SK-N-SH (cell line): ENCODE results near the gene CYP51A1. TPM values are rescaled to one million over a fixed set of nuclear protein-coding genes. Genes with fewer than 3 reads are reported as not detected.

Source experiments
- CTCF ChIA-PET: fragments of 300-600, 350-600 bp; formaldehyde crosslinking; extraction: SDS; loops from one replicate; lab custom pipeline; 2021; lab: Yijun Ruan, JAX
- POLR2A ChIA-PET: fragments of 350-600 bp; sonication (Branson Sonifier 250); formaldehyde crosslinking; extraction: SDS; loops from one replicate; lab custom pipeline; 2020; ENCODE audit warnings: antibody characterized with exemption, inconsistent platforms; lab: Yijun Ruan, JAX
- DNase-seq: peaks from one replicate; pipeline ENCODE4 v3.0.0; 2012
- H2AFZ ChIP-seq: fragments of 200-600 bp; sonication (generic); 2 replicates; pipeline ENCODE4 v1.8.1; 2016; ENCODE audit warnings: antibody characterized with exemption, mild to moderate bottlenecking, low read depth
- H3F3A ChIP-seq: fragments of 200-600 bp; sonication (generic); replicated peaks from 2 replicates; pipeline ENCODE3; 2016; ENCODE audit warnings: antibody characterized with exemption, mild to moderate bottlenecking; ENCODE audit not compliant: insufficient read depth
- H3K27ac ChIP-seq, 2 experiments: fragments of 200-500 bp in 1 of 2; fragments of 200-600 bp in 1 of 2; sonication (Bioruptor generic) in 1 of 2; sonication (generic), shearing (Covaris generic) in 1 of 2; 2 replicates each; pipeline versions ENCODE4 v1.5.1 to v1.6.1; 2014 to 2016; ENCODE audit warnings: low read depth in 2 of 2, inconsistent platforms in 1 of 2, low read length in 1 of 2, mild to moderate bottlenecking in 1 of 2, mixed read lengths in 1 of 2
- H3K27me3 ChIP-seq: fragments of 200-600 bp; sonication (generic), shearing (Covaris generic); 2 replicates; pipeline ENCODE4 v1.6.1; 2016; ENCODE audit warnings: mixed run types; ENCODE audit not compliant: insufficient read depth
- H3K36me3 ChIP-seq, 2 experiments: fragments of 200-500 bp in 1 of 2; fragments of 200-600 bp in 1 of 2; sonication (Bioruptor generic) in 1 of 2; sonication (generic) in 1 of 2; replicated peaks in 1 of 2; 2 replicates each; pipeline versions ENCODE3 to v1.5.1; 2014 to 2016; ENCODE audit warnings: low read length in 1 of 2, mild to moderate bottlenecking in 1 of 2; ENCODE audit not compliant: insufficient read depth in 2 of 2, control insufficient read depth in 1 of 2
- H3K4me1 ChIP-seq, 2 experiments: fragments of 200-500 bp in 1 of 2; fragments of 200-600 bp in 1 of 2; sonication (Bioruptor generic) in 1 of 2; sonication (generic), shearing (Covaris generic) in 1 of 2; 2 replicates each; pipeline versions ENCODE4 v1.5.1 to v1.6.1; 2014 to 2016; ENCODE audit warnings: low read depth in 1 of 2, low read length in 1 of 2, mixed run types in 1 of 2; ENCODE audit not compliant: insufficient read depth in 2 of 2, control insufficient read depth in 1 of 2
- H3K4me2 ChIP-seq: fragments of 200-600 bp; sonication (generic), shearing (Covaris generic); 2 replicates; pipeline ENCODE4 v1.6.1; 2017; ENCODE audit warnings: mixed run types
- H3K4me3 ChIP-seq, 2 experiments: fragments of 200-500 bp in 1 of 2; fragments of 200-600 bp in 1 of 2; sonication (Bioruptor generic) in 1 of 2; sonication (generic), shearing (Covaris generic) in 1 of 2; 2 replicates each; pipeline versions ENCODE4 v1.5.1 to v1.8.1; 2014 to 2016; ENCODE audit warnings: low read depth in 2 of 2, inconsistent platforms in 1 of 2, low read length in 1 of 2, mild to moderate bottlenecking in 1 of 2, mixed read lengths in 1 of 2, moderate library complexity in 1 of 2
- H3K79me2 ChIP-seq: fragments of 200-600 bp; sonication (generic); 2 replicates; pipeline ENCODE4 v1.8.1; 2017; ENCODE audit warnings: mild to moderate bottlenecking; ENCODE audit not compliant: insufficient read depth
- H3K9ac ChIP-seq: fragments of 200-600 bp; sonication (generic); 2 replicates; pipeline ENCODE4 v1.6.1; 2017; ENCODE audit warnings: mixed run types
- H3K9me2 ChIP-seq: fragments of 200-600 bp; sonication (generic); 2 replicates; pipeline ENCODE4 v1.6.1; 2017; ENCODE audit warnings: mixed run types
- H3K9me3 ChIP-seq: fragments of 200-600 bp; sonication (generic); 2 replicates; pipeline ENCODE4 v1.6.1; 2017; ENCODE audit warnings: mixed run types, mild to moderate bottlenecking, moderate library complexity
- H4K20me1 ChIP-seq: fragments of 200-600 bp; sonication (generic); 2 replicates; pipeline ENCODE4 v1.6.1; 2017; ENCODE audit warnings: mild to moderate bottlenecking, mixed run types; ENCODE audit not compliant: insufficient read depth
- ELF1 ChIP-seq: IDR thresholded peaks from 2 replicates; pipeline ENCODE4 v1.4.0; 2012
- EP300 ChIP-seq, 2 experiments: IDR thresholded peaks; 2 replicates each; pipeline versions ENCODE4 v1.4.0 to v1.6.1; 2012; ENCODE audit warnings: borderline replicate concordance in 1 of 2, low read depth in 1 of 2, low read length in 1 of 2
- EZH2phosphoT487 ChIP-seq: fragments of 200-600 bp; sonication (generic); IDR thresholded peaks from 2 replicates; pipeline ENCODE4 v1.6.1; 2017; ENCODE audit warnings: low read depth, mixed run types, mild to moderate bottlenecking, antibody characterized with exemption, moderate library complexity, borderline replicate concordance
- JUND ChIP-seq: IDR thresholded peaks from 2 replicates; pipeline ENCODE4 v1.4.0; 2012
- NRF1 ChIP-seq: IDR thresholded peaks from 2 replicates; pipeline ENCODE4 v1.6.1; 2012; ENCODE audit warnings: low read depth, mild to moderate bottlenecking, low read length
- POLR2AphosphoS5 ChIP-seq: IDR thresholded peaks from 2 replicates; pipeline ENCODE4 v1.6.1; 2012; ENCODE audit warnings: low read depth, low read length
- RCOR1 ChIP-seq: fragments of 150-350 bp; IDR thresholded peaks from 2 replicates; pipeline ENCODE4 v1.6.1; 2017; ENCODE audit warnings: antibody characterized with exemption, low read length
- REST ChIP-seq: IDR thresholded peaks from 2 replicates; pipeline ENCODE4 v1.6.1; 2012; ENCODE audit warnings: mild to moderate bottlenecking, low read depth, low read length, moderate library complexity
- RFX5 ChIP-seq: IDR thresholded peaks from 2 replicates; pipeline ENCODE4 v1.6.1; 2012; ENCODE audit warnings: mild to moderate bottlenecking, improper control_type of control experiment, low read length
- SIN3A ChIP-seq: IDR thresholded peaks from 2 replicates; pipeline ENCODE4 v1.6.1; 2012; ENCODE audit warnings: low read depth, mild to moderate bottlenecking, low read length, moderate library complexity, borderline replicate concordance
- SMC3 ChIP-seq: IDR thresholded peaks from 2 replicates; pipeline ENCODE4 v1.6.1; 2012; ENCODE audit warnings: low read depth, low read length, improper control_type of control experiment
- TEAD4 ChIP-seq: IDR thresholded peaks from 2 replicates; pipeline ENCODE4 v1.4.0; 2012; ENCODE audit warnings: mild to moderate bottlenecking, borderline replicate concordance; ENCODE audit not compliant: insufficient read depth
- USF1 ChIP-seq: IDR thresholded peaks from 2 replicates; pipeline ENCODE4 v1.4.0; 2012; ENCODE audit warnings: low read depth, borderline replicate concordance
- USF2 ChIP-seq: fragments of 150-350 bp; IDR thresholded peaks from 2 replicates; pipeline ENCODE4 v1.6.1; 2017; ENCODE audit warnings: antibody characterized with exemption, low read length, low read depth, borderline replicate concordance
- WGBS: methylation state at CpG from one replicate; pipeline ENCODE4 v1.1.6; 2017; ENCODE audit warnings: low lambda C conversion rate; 5-methylcytosine and 5-hydroxymethylcytosine counted together
- polyA plus RNA-seq, 3 experiments: library from polyadenylated mRNA; depleted of rRNA; stranded (reverse); fragments of >200 nt; gene quantifications; 2 replicates each; pipeline ENCODE4 v1.2.3, GENCODE V29; 2012
- TF ChIP-seq, protein P1 (sequence below): fragments of 150-350 bp; IDR thresholded peaks from 2 replicates; pipeline ENCODE4 v1.6.1; 2016; ENCODE audit warnings: mild to moderate bottlenecking, low read depth, low read length

CYP51A1 gene
- polyA plus RNA-seq, 1 of the 3 experiments (the other 2 are of a cell fraction) = 4.7 TPM

- no peak for TF ChIP-seq REST
- no peak for TF ChIP-seq POLR2AphosphoS5
- no peak for TF ChIP-seq EP300 (IDR thresholded peaks at IDR 0.05; ENCODE audit: borderline replicate concordance in 1 of 2, low read depth in 1 of 2, low read length in 1 of 2)
- TF ChIP-seq ELF1 = no peak
- no peak for TF ChIP-seq USF2
- no peak for TF ChIP-seq RFX5
Measured at GRCh38 chr7:92075455-92076158, 58.7 kb downstream of the CYP51A1 start (continued).

DNA sequence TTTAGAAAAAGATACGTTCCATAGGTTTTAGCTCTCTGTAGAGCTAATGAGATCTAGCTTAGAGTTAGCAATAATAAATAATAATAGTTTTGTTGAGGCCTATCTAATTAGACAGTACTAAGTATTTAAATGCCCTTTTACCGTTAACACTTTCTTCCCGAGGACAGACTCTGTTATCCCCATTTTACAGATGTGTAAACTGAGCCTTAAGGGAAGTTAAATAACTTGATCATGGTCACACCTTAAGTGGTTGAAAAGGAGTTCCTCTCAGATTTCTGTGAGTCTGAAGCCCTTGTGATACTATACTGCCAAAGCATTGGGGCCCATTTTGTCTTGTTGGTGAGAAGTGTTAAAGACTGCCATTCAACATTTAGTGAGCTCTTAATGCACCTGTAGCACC is 61.6 kb downstream of the CYP51A1 start:
- Histone ChIP-seq H3K27me3 (no peaks in the 10 kb centered on the region), H3K9me2 (no peaks in the 10 kb centered on the region), H3K9ac (no peak overlapping the region), H3K4me3 (no peak overlapping the region), H3K4me2 (no peak overlapping the region), H4K20me1 (no peaks in the 10 kb centered on the region), H3K9me3 (no peaks in the 10 kb centered on the region), H3K27ac (no peak overlapping the region), H3K4me1 (peaks cover 0 to 3% of the 10 kb centered on the region in 2 experiments; a peak in 1 of 4 replicates), H3K79me2 (no peaks in the 10 kb centered on the region)
- DNase-seq = no peak
- CTCF ChIA-PET = interaction anchor here (1.3 to 1.4 kb wide), 2 partner anchors 14 to 60 kb away, joined by 3 to 4 read pairs; no protein-coding TSS in a partner anchor
- POLR2A ChIA-PET = no interaction called here
- TF ChIP-seq, protein P1, sequence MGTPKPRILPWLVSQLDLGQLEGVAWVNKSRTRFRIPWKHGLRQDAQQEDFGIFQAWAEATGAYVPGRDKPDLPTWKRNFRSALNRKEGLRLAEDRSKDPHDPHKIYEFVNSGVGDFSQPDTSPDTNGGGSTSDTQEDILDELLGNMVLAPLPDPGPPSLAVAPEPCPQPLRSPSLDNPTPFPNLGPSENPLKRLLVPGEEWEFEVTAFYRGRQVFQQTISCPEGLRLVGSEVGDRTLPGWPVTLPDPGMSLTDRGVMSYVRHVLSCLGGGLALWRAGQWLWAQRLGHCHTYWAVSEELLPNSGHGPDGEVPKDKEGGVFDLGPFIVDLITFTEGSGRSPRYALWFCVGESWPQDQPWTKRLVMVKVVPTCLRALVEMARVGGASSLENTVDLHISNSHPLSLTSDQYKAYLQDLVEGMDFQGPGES = no peak
- TF ChIP-seq EZH2phosphoT487 (no peak), NRF1 (no peak), ELF1 (no peak), SMC3 (no peak), USF1 (no peak), USF2 (no peak), RCOR1 (no peak), RFX5 (no peak), TEAD4 (no peak), SIN3A (no peak), JUND (no peak)
- TF ChIP-seq, all 33 proteins: peak for 0
- Histone ChIP-seq H3K36me3 (peaks cover 43 to 66% of the 10 kb centered on the region in 2 experiments), H2AFZ (no peak overlapping the region), H3F3A (peaks cover 21% of the 10 kb centered on the region)
- WGBS = 95% methylated on average over 3 of the region's 3 CpGs
